GM10248 (cell line): ENCODE measurements around the gene FMNL2.

ENCODE experiments used
- CTCF ChIA-PET: fragments of 300-600 bp; sonication (Branson Sonifier 250); formaldehyde crosslinking; extraction: SDS; loops from one replicate; lab custom pipeline; 2021; ENCODE audit warnings: antibody characterized with exemption; lab: Yijun Ruan, JAX
- POLR2A ChIA-PET: fragments of 350-650 bp; sonication (Branson Sonifier 250); formaldehyde crosslinking; extraction: SDS; loops from one replicate; lab custom pipeline; 2020; ENCODE audit warnings: antibody characterized with exemption; lab: Yijun Ruan, JAX
- DNase-seq: peaks from one replicate; pipeline ENCODE4 v3.0.0; 2012; ENCODE audit errors: extremely low spot score
- CTCF ChIP-seq: IDR thresholded peaks from 2 replicates; pipeline ENCODE4 v1.5.1; 2012; ENCODE audit warnings: mild to moderate bottlenecking, low read depth; ENCODE audit errors: extremely low read depth, missing control alignments, control extremely low read depth

Gene FMNL2

GRCh38 chr2:152413228-152414030 lies 78.5 kb downstream of the FMNL2 start:
- CTCF ChIA-PET: interaction anchor here (1.6 to 5.5 kb wide), 3 partner anchors 8 to 376 kb away, joined by 7 to 35 read pairs (median 10); no protein-coding TSS in a partner anchor
- DNase-seq: no peak
- TF ChIP-seq CTCF: no peak
- POLR2A ChIA-PET: interaction anchor here (0.7 kb wide), 1 partner anchor 23 kb away, joined by 3 read pairs; no protein-coding TSS in a partner anchor

DNA sequence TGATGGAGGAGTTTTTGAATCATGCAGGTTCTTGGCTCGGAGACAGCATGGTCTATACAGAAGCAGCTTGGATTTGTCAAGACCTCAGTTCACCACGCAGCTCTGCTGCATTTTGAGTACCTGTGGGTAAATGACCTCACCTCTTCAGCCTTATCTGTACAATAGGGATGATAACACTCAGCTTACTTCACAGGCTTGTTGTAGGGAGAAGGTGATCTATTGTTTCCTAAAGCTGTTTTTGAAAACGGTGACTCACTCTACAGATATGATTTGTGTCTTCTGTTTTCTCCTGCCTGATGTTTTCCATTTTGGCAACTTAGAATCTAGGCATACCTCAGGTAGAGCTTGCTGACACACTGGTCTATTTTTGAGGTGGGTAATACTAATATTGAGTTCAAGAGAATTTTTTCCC lies 80.3 kb downstream of the FMNL2 start:
- ChIA-PET POLR2A (no interaction called here), CTCF (interaction anchor here (1.1 to 5.5 kb wide), 8 partner anchors 10 to 378 kb away, joined by 3 to 35 read pairs (median 4); no protein-coding TSS in a partner anchor)
- DNase-seq: no peak

GRCh38 chr2:152415796-152416195 lies 80.8 kb downstream of the FMNL2 start:
- CTCF ChIA-PET: interaction anchor here (1.1 to 5.5 kb wide), 8 partner anchors 10 to 378 kb away, joined by 3 to 35 read pairs (median 4); no protein-coding TSS in a partner anchor
- POLR2A ChIA-PET: no interaction called here
- no peak for TF ChIP-seq CTCF
- DNase-seq: no peak

More for the DNA sequence above, 80.3 kb downstream of the FMNL2 start:
- no peak for TF ChIP-seq CTCF

- no peak for TF ChIP-seq CTCF
- POLR2A ChIA-PET: no interaction called here
- CTCF ChIA-PET: interaction anchor here (1.3 kb wide), 1 partner anchor 36 kb away, joined by 3 read pairs; no protein-coding TSS in a partner anchor
- no peak for DNase-seq
Observed at GRCh38 chr2:152418688-152419087, 83.7 kb downstream of the FMNL2 start.

GRCh38 chr2:152419944-152420343 lies 85.0 kb downstream of the FMNL2 start:
- POLR2A ChIA-PET: no interaction called here
- DNase-seq: no peak
- CTCF ChIA-PET: interaction anchor here (0.7 to 1.4 kb wide), 5 partner anchors 8 to 216 kb away, joined by 3 to 4 read pairs (median 3); no protein-coding TSS in a partner anchor
- no peak for TF ChIP-seq CTCF

GRCh38 chr2:152420363-152420762 lies 85.4 kb downstream of the FMNL2 start:
- CTCF ChIA-PET: interaction anchor here (0.7 to 1.4 kb wide), 4 partner anchors 9 to 215 kb away, joined by 3 read pairs; no protein-coding TSS in a partner anchor
- POLR2A ChIA-PET: no interaction called here
- no peak for TF ChIP-seq CTCF
- no peak for DNase-seq
